K562 (cell line): ENCODE results near the gene ARHGEF17. TPM values are rescaled to one million over a fixed set of nuclear protein-coding genes. Genes with fewer than 3 reads are reported as not detected.
A peak's percentile ranks its signal among the peaks of the same experiment; 100 is the strongest.

ENCODE experiments used
- ATAC-seq: fragments of 200-7000 bp; cut with Tn5 transposase; 3 replicates; pipeline ENCODE4 v1.9.1; 2020; ENCODE audit warnings: moderate library complexity
- BruUV-seq: library from RNA; stranded (reverse); fragments of 400-500 nt; replicated peaks from 2 replicates; lab custom pipeline; 2021; lab: Mats Ljungman, UMichigan
- CTCF ChIA-PET: fragments of 300-600 bp; formaldehyde crosslinking; extraction: SDS; loops from one replicate; lab custom pipeline; 2021; ENCODE audit warnings: low intra/inter-chr PET ratio; lab: Yijun Ruan, JAX
- POLR2A ChIA-PET: fragments of 300-600, 350-650 bp; sonication (Branson Sonifier 250); formaldehyde crosslinking; extraction: SDS; loops from one replicate; lab custom pipeline; 2021; ENCODE audit warnings: antibody characterized with exemption, inconsistent platforms; lab: Yijun Ruan, JAX
- DNase-seq, 4 experiments: peaks; one replicate each; pipeline versions ENCODE4 v3.0.0 to v3.0.0-alpha.2; 2011 to 2018; ENCODE audit warnings: low spot score in 3 of 4, mixed read lengths in 3 of 4; ENCODE audit errors: extremely low read depth in 1 of 4
- FAIRE-seq: peaks from 2 replicates; lab custom pipeline; 2011; peaks lifted over from hg19 to GRCh38; lab: Jason Lieb, UNC
- H2AFZ ChIP-seq: 2 replicates; pipeline ENCODE4 v1.6.0; 2011; ENCODE audit warnings: low read depth, low read length, control low read depth, inconsistent platforms
- H3K27ac ChIP-seq: fragments of 200-600 bp; 3 replicates; pipeline ENCODE4 v1.8.0; 2011; ENCODE audit warnings: low read depth, mild to moderate bottlenecking, control low read depth, inconsistent platforms, low read length, moderate library complexity, mixed read lengths; ENCODE audit errors: extremely low read depth
- H3K27me3 ChIP-seq, 2 experiments: fragments of 300-600 bp in 1 of 2; 2 replicates in 1 of 2; 3 replicates in 1 of 2; pipeline versions ENCODE4 v1.6.0 to v1.8.0; 2011; ENCODE audit warnings: inconsistent platforms in 2 of 2, low read length in 2 of 2, mild to moderate bottlenecking in 1 of 2, mixed read lengths in 1 of 2, moderate library complexity in 1 of 2; ENCODE audit not compliant: control insufficient read depth in 2 of 2, insufficient read depth in 2 of 2
- H3K36me3 ChIP-seq: fragments of 300-600 bp; 3 replicates; pipeline ENCODE4 v1.8.0; 2011; ENCODE audit warnings: mild to moderate bottlenecking, low read length, inconsistent platforms; ENCODE audit not compliant: control insufficient read depth, insufficient read depth
- H3K4me1 ChIP-seq, 2 experiments: fragments of 200-600 bp in 1 of 2; replicated peaks in 1 of 2; 2 replicates in 1 of 2; 3 replicates in 1 of 2; pipeline versions ENCODE4 v1.5.1 to v1.8.0; 2011; ENCODE audit warnings: inconsistent platforms in 2 of 2, low read length in 2 of 2, mild to moderate bottlenecking in 1 of 2, mixed read lengths in 1 of 2, moderate library complexity in 1 of 2; ENCODE audit not compliant: control insufficient read depth in 2 of 2, insufficient read depth in 2 of 2
- H3K4me2 ChIP-seq: 2 replicates; pipeline ENCODE4 v1.6.1; 2011; ENCODE audit warnings: low read length, control low read depth, inconsistent platforms, mixed read lengths; ENCODE audit not compliant: insufficient read depth
- H3K4me3 ChIP-seq: fragments of 200-600 bp; sonication (generic), shearing (Covaris generic); 2 replicates; pipeline ENCODE4 v1.5.1; 2016; ENCODE audit warnings: control low read depth, inconsistent platforms
- H3K79me2 ChIP-seq: fragments of 200-600 bp; 3 replicates; pipeline ENCODE4 v1.8.0; 2011; ENCODE audit warnings: low read length, inconsistent platforms; ENCODE audit not compliant: control insufficient read depth, insufficient read depth
- H3K9ac ChIP-seq, 2 experiments: 2 replicates each; pipeline versions ENCODE4 v1.6.0 to v1.6.1; 2011; ENCODE audit warnings: low read depth in 2 of 2, low read length in 2 of 2, control low read depth in 1 of 2, inconsistent platforms in 1 of 2, mild to moderate bottlenecking in 1 of 2, mixed read lengths in 1 of 2; ENCODE audit not compliant: insufficient read depth in 1 of 2
- H3K9me1 ChIP-seq: one replicate; pipeline ENCODE4 v1.6.0; 2011; ENCODE audit warnings: inconsistent platforms, mild to moderate bottlenecking, low read length, moderate library complexity; ENCODE audit not compliant: control insufficient read depth, insufficient read depth
- H3K9me3 ChIP-seq: replicated peaks from 2 replicates; pipeline ENCODE4 v1.5.1; 2011; ENCODE audit warnings: low read depth, low read length, inconsistent platforms; ENCODE audit not compliant: control insufficient read depth, insufficient read depth
- H4K20me1 ChIP-seq: replicated peaks from 2 replicates; pipeline ENCODE4 v1.6.1; 2011; ENCODE audit warnings: low read length, inconsistent platforms, mixed read lengths; ENCODE audit not compliant: control insufficient read depth, insufficient read depth
- AFF1 ChIP-seq, 2 experiments: fragments of 450-650 bp; IDR thresholded peaks; 2 replicates each; pipeline ENCODE4 v1.6.1; 2018; ENCODE audit warnings: mild to moderate bottlenecking in 2 of 2, low read depth in 1 of 2; ENCODE audit not compliant: partially characterized antibody in 2 of 2
- ARHGAP35 ChIP-seq: fragments of 450-650 bp; IDR thresholded peaks from 2 replicates; pipeline ENCODE4 v1.6.1; 2018; ENCODE audit not compliant: partially characterized antibody
- BCOR ChIP-seq: fragments of 450-650 bp; IDR thresholded peaks from 2 replicates; pipeline ENCODE4 v1.6.1; 2016
- CEBPB ChIP-seq: fragments of 450-650 bp; IDR thresholded peaks from 2 replicates; pipeline ENCODE4 v1.6.1; 2016; ENCODE audit warnings: missing genetic modification characterization, missing compliant biosample characterization
- CHD2 ChIP-seq: IDR thresholded peaks from 2 replicates; pipeline ENCODE4 v1.6.1; 2011; ENCODE audit warnings: low read depth, low read length
- HDGF ChIP-seq: fragments of 450-650 bp; IDR thresholded peaks from 2 replicates; pipeline ENCODE4 v1.6.1; 2016
- MAFF ChIP-seq: IDR thresholded peaks from 2 replicates; pipeline ENCODE4 v1.6.1; 2012; ENCODE audit warnings: low read length, improper control_type of control experiment
- MEF2A ChIP-seq: IDR thresholded peaks from 2 replicates; pipeline ENCODE4 v1.6.1; 2011; ENCODE audit warnings: low read depth, mild to moderate bottlenecking, low read length, moderate library complexity; ENCODE audit not compliant: control insufficient read depth
- POLR2H ChIP-seq: IDR thresholded peaks from 2 replicates; pipeline ENCODE4 v1.6.1; 2016; ENCODE audit warnings: missing genetic modification characterization, low read depth, mild to moderate bottlenecking, control low read depth, missing compliant biosample characterization, moderate library complexity
- PTBP1 ChIP-seq: fragments of 200-400 bp; formaldehyde crosslinking; IDR thresholded peaks from 2 replicates; pipeline ENCODE4 v1.6.1; 2017; ENCODE audit warnings: low read depth, low read length
- RBM17 ChIP-seq: fragments of 200-400 bp; formaldehyde crosslinking; IDR thresholded peaks from 2 replicates; pipeline ENCODE4 v1.6.1; 2017; ENCODE audit warnings: low read depth, mild to moderate bottlenecking, low read length, borderline replicate concordance
- RBM25 ChIP-seq: fragments of 200-400 bp; formaldehyde crosslinking; IDR thresholded peaks from 2 replicates; pipeline ENCODE4 v1.6.1; 2018; ENCODE audit warnings: low read length, low read depth, moderate library complexity; ENCODE audit not compliant: severe bottlenecking
- SMARCA5 ChIP-seq: fragments of 450-650 bp; IDR thresholded peaks from 2 replicates; pipeline ENCODE4 v1.6.1; 2016
- TARDBP ChIP-seq: fragments of 450-650 bp; IDR thresholded peaks from 2 replicates; pipeline ENCODE4 v1.6.1; 2016
- ZBTB11 ChIP-seq, 3 experiments: fragments of 200-800 bp in 1 of 3; fragments of 250-450 bp in 1 of 3; fragments of 450-650 bp in 1 of 3; sonication (Bioruptor Pico) in 1 of 3; sonication (Bioruptor generic) in 1 of 3; formaldehyde crosslinking in 1 of 3; IDR thresholded peaks; 2 replicates each; pipeline versions ENCODE4 v1.6.1 to v1.8.0; 2016 to 2022; ENCODE audit warnings: mild to moderate bottlenecking in 2 of 3, missing genetic modification characterization in 2 of 3, missing compliant biosample characterization in 1 of 3, moderate library complexity in 1 of 3
- ZNF165 ChIP-seq: fragments of 250-450 bp; sonication (Bioruptor Pico); IDR thresholded peaks from 2 replicates; pipeline ENCODE4 v1.4.0; 2020; ENCODE audit warnings: borderline replicate concordance
- ZNF174 ChIP-seq: fragments of 250-450 bp; sonication (Bioruptor Pico); IDR thresholded peaks from 2 replicates; pipeline ENCODE4 v1.4.0; 2020; ENCODE audit warnings: mild to moderate bottlenecking
- ZNF436 ChIP-seq: fragments of 250-450, 450-650 bp; sonication (Bioruptor Pico); formaldehyde crosslinking; IDR thresholded peaks from 2 replicates; pipeline ENCODE4 v1.7.0; 2020; ENCODE audit warnings: mild to moderate bottlenecking
- WGBS: fragments of 100-300 bp; shearing (Covaris generic); methylation state at CpG from one replicate; pipeline ENCODE4 v1.1.6; 2016; ENCODE audit warnings: low coverage, mixed read lengths; ENCODE audit not compliant: insufficient coverage; ENCODE audit errors: missing lambda C conversion rate; 5-methylcytosine and 5-hydroxymethylcytosine counted together
- in situ Hi-C: fragments of 300-500 bp; cut with MboI; formaldehyde crosslinking; loops from 4 replicates; pipeline ENCODE4 v1.15.0; 2018; ENCODE audit warnings: inconsistent platforms, mixed read lengths
- intact Hi-C: fragments of 100-400 bp; cut with micrococcal nuclease; formaldehyde crosslinking; loops from 2 replicates; pipeline ENCODE4 v1.14.2; 2022
- polyA plus RNA-seq, 8 experiments: library from polyadenylated mRNA; depleted of rRNA in 4 of 8; stranded (reverse) in 5 of 8; unstranded in 3 of 8; fragments of >200 nt; fragmentation: Nextera tagmentation in 2 of 8; fragmentation: Illumina TruSeq in 1 of 8; extraction: Ambion mirVana in 2 of 8; extraction: Trizol in 1 of 8; gene quantifications; 2 replicates each; pipeline versions ENCODE4 v1.2.1 to v1.2.3, GENCODE V29; 2011 to 2014; ENCODE audit warnings: inconsistent platforms in 1 of 8, missing spikeins in 1 of 8
- total RNA-seq, 7 experiments: library from RNA; depleted of rRNA in 6 of 7; stranded (reverse); fragments of >200 nt in 6 of 7; fragmentation: Illumina TruSeq in 2 of 7; extraction: Trizol in 2 of 7; gene quantifications; 2 replicates each; pipeline versions ENCODE4 v1.2.1 to v1.2.3, GENCODE V29; 2011 to 2021; ENCODE audit warnings: low replicate concordance in 1 of 7

ARHGEF17 gene
- total and polyA plus RNA-seq, 9 of the 15 experiments (the other 6 are each of a cell fraction or from before 2014, with no cell fraction given), result 0.04 to 0.68 (median 0.10) TPM; not detected in 2

GRCh38 chr11:73340164-73340563 lies 32.1 kb downstream of the ARHGEF17 start:
- Histone ChIP-seq H3K27me3 (peaks cover 0 to 20% of the 10 kb centered on the region in 2 experiments; a peak in 3 of 5 replicates), H3K79me2 (no peaks in the 10 kb centered on the region), H3K27ac (no peak overlapping the region), H3K4me1 (peaks cover 2 to 18% of the 10 kb centered on the region in 2 experiments; a peak in 3 of 5 replicates), H4K20me1 (peaks cover 7% of the 10 kb centered on the region; the same call in 1 of the 2 replicates), H2AFZ (no peak overlapping the region), H3K4me2 (no peak overlapping the region), H3K9me3 (no peaks in the 10 kb centered on the region), H3K4me3 (no peak overlapping the region), H3K36me3 (no peaks in the 10 kb centered on the region), H3K9me1 (no peaks in the 10 kb centered on the region), H3K9ac (0 out of 4 replicates have a peak overlapping the region, but pooled peaks of 1 of the 2 experiments have one; percentile 48)
- in situ Hi-C loops, result no loop called here
- intact Hi-C loops, result no loop called here
- DNase-seq (no peak), FAIRE-seq (no peak), ATAC-seq (no peak)
- WGBS, result 5% methylated on average over 3 of the region's 3 CpGs
- BruUV-seq, result no TSS peak
- CTCF ChIA-PET, result no interaction called here
- POLR2A ChIA-PET, result no interaction called here
- TF ChIP-seq CHD2 (no peak), RBM25 (peak; percentile 83), ZBTB11 (CRISPR knock-in tag; IDR thresholded peaks at IDR 0.05) (no peak), ZNF174 (CRISPR knock-in tag) (no peak), ZNF165 (CRISPR knock-in tag) (no peak), SMARCA5 (peak; percentile 78; the same call in 1 of the 2 replicates), RBM17 (no peak), CEBPB (tag) (no peak), MEF2A (no peak), ZNF436 (CRISPR knock-in tag) (peak; percentile 84), MAFF (no peak), BCOR (0 out of 2 replicates have a peak, but pooled peaks have one; percentile 29), ARHGAP35 (no peak), HDGF (no peak), AFF1 (IDR thresholded peaks at IDR 0.05; ENCODE audit: low read depth in 1 of 2, partially characterized antibody in 2 of 2) (no peak), TARDBP (no peak), POLR2H (tag) (no peak), PTBP1 (no peak)
